Mucosa of stomach (tissue), 1 donor: ENCODE measurements around the gene PAWR.
"Not testable (repeated sequence)": the region's sequence is repeated elsewhere in the genome, so short reads cannot be mapped to it uniquely, and the experiment has no call there.

ENCODE experiments used
- H3K27me3 ChIP-seq: one replicate; pipeline ENCODE4 v1.7.0; 2013; ENCODE audit warnings: mild to moderate bottlenecking, low read length; ENCODE audit not compliant: control insufficient read depth, insufficient read depth
- H3K36me3 ChIP-seq: one replicate; pipeline ENCODE4 v1.7.0; 2013; ENCODE audit warnings: low read length; ENCODE audit not compliant: control insufficient read depth, insufficient read depth
- H3K4me1 ChIP-seq: one replicate; pipeline ENCODE4 v1.7.0; 2013; ENCODE audit warnings: mild to moderate bottlenecking, low read length; ENCODE audit not compliant: control insufficient read depth, insufficient read depth
- H3K4me3 ChIP-seq: one replicate; pipeline ENCODE4 v1.7.0; 2013; ENCODE audit warnings: low read length
- H3K9ac ChIP-seq: one replicate; pipeline ENCODE4 v1.7.0; 2013; ENCODE audit warnings: mild to moderate bottlenecking, low read length, moderate library complexity
- H3K9me3 ChIP-seq: one replicate; pipeline ENCODE4 v1.7.0; 2013; ENCODE audit warnings: mild to moderate bottlenecking, low read length, moderate library complexity; ENCODE audit not compliant: control insufficient read depth
- donor health status: Pancreatic carcinoma.

Gene PAWR

DNA sequence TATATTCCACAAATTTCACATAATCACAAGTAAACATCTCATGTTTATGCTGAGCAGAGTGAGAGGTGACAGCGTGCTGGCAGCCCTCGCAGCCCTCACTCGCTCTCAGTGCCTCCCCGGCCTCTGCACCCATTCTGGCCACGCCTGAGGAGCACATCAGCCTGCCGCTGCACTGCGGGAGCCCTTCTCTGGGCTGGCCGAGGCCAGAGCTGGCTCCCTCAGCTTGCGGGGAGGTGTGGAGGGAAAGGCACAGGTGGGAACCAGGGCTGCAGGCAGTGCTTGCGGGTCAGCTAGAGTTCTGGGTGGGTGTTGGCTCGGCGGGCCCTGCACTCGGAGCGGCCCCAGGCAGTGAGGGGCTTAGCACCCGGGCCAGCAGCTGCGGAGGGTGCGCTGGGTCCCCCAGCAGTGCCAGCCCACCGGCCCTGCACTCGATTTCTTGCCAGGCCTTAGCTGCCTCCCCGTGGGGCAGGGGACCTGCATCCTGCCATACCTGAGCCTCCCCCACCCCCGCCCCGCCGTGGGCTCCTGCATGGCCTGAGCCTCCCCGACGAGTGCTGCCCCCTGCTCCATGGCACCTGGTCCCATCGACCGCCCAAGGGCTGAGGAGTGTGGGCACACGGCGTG is 125.9 kb downstream of the PAWR start:
- H3K9me3 ChIP-seq, H3K36me3 ChIP-seq, H3K27me3 ChIP-seq, H3K9ac ChIP-seq, H3K4me3 ChIP-seq: not testable (repeated sequence)
- H3K4me1 ChIP-seq, result peaks cover 18% of the 10 kb centered on the region

- no peaks in the 10 kb centered on the region for H3K27me3 ChIP-seq
Measured at GRCh38 chr12:79563021-79563740, 127.6 kb downstream of the PAWR start.

DNA sequence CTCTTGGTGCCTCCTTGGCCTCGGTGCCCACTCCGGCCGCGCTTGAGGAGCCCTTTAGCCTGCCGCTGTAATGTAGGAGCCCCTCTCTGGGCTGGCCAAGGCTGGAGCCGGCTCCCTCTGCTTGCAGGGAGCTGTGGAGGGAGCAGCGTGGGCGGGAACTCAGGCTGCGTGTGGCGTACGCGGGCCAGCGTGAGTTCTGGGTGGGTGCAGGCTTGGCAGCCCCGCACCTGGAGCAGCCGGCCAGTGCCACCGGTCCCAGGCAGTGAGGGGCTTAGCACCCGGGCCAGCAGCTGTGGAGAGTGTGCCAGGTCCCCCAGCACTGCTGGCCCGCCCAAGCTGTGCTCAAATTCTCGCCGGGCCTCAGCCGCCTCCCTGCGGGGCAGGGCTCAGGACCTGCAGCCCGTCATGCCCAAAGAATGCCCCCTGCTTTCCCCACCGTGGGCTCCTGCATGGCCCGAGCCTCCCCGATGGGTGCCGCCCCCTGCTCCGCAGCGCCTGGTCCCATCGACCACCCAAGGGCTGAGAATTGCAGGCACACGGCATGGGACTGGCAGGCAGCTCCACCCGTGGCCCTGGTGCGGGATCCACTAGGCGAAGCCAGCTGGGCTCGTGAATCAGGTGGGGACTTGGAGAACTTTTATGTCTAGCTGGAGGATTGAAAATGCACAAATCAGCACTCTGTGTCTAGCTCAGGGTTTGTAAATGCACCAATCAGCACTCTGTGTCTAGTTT is 129.2 kb downstream of the PAWR start:
- Histone ChIP-seq H3K36me3 (no peaks in the 10 kb centered on the region), H3K9me3 (no peaks in the 10 kb centered on the region), H3K27me3 (no peaks in the 10 kb centered on the region), H3K9ac (no peak overlapping the region), H3K4me1 (peaks cover 18% of the 10 kb centered on the region), H3K4me3 (no peak overlapping the region)

More at GRCh38 chr12:79563021-79563740, 127.6 kb downstream of the PAWR start:
- H3K36me3 ChIP-seq, result no peaks in the 10 kb centered on the region
- no peaks in the 10 kb centered on the region for H3K9me3 ChIP-seq
- peaks cover 18% of the 10 kb centered on the region for H3K4me1 ChIP-seq
- no peak overlapping the region for H3K9ac ChIP-seq
- no peak overlapping the region for H3K4me3 ChIP-seq

DNA sequence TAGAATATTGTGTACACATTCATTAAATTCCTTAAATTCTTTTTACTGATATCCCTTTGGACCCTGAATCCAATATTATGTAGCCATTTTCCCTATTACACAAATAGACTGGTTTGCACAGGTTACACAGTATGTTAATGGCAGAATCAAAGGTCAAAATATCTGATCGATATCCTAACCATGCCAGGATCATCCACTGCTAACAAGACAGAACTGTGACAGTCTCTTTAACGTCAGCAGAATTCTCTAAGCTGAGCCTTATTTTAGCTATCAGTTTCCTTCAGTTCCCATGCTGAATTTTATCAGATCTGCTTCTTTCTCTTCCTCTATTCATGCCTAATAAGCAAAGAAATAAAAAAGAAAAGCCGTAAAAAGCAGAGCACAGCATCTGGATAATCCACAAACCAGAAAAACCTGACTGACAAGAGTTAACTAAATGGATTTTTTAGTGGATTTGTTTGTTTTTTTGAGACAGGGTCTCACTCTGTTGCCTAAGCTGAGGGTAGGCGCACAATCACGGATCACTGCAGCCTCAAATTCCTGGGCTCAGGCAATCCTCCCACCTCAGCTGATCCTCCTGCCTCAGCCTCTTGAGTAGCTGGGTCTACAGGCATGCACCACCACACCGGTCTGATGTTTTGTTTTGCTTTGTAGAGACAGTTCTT is 130.4 kb downstream of the PAWR start:
- Histone ChIP-seq H3K36me3 (no peaks in the 10 kb centered on the region), H3K4me3 (no peak overlapping the region), H3K9me3 (no peaks in the 10 kb centered on the region), H3K4me1 (peaks cover 9% of the 10 kb centered on the region), H3K27me3 (no peaks in the 10 kb centered on the region), H3K9ac (no peak overlapping the region)

GRCh38 chr12:79559591-79559990 is 131.2 kb downstream of the PAWR start:
- H3K4me1 ChIP-seq, result peaks cover 9% of the 10 kb centered on the region

GRCh38 chr12:79558924-79559469 is 131.8 kb downstream of the PAWR start:
- peaks cover 9% of the 10 kb centered on the region for H3K4me1 ChIP-seq
- H3K27me3 ChIP-seq, result no peaks in the 10 kb centered on the region
- no peak overlapping the region for H3K4me3 ChIP-seq
- no peaks in the 10 kb centered on the region for H3K9me3 ChIP-seq
- no peak overlapping the region for H3K9ac ChIP-seq
- H3K36me3 ChIP-seq, result no peaks in the 10 kb centered on the region

More at GRCh38 chr12:79559591-79559990, 131.2 kb downstream of the PAWR start:
- no peaks in the 10 kb centered on the region for H3K36me3 ChIP-seq
- H3K27me3 ChIP-seq, result no peaks in the 10 kb centered on the region
- H3K9ac ChIP-seq, result no peak overlapping the region
- H3K4me3 ChIP-seq, result no peak overlapping the region
- H3K9me3 ChIP-seq, result no peaks in the 10 kb centered on the region

GRCh38 chr12:79557690-79558315 is 133.0 kb downstream of the PAWR start:
- no peaks in the 10 kb centered on the region for H3K27me3 ChIP-seq
- H3K9me3 ChIP-seq, result no peaks in the 10 kb centered on the region
- H3K36me3 ChIP-seq, result no peaks in the 10 kb centered on the region
- no peak overlapping the region for H3K4me3 ChIP-seq
- H3K4me1 ChIP-seq, result no peaks in the 10 kb centered on the region
- H3K9ac ChIP-seq, result no peak overlapping the region

DNA sequence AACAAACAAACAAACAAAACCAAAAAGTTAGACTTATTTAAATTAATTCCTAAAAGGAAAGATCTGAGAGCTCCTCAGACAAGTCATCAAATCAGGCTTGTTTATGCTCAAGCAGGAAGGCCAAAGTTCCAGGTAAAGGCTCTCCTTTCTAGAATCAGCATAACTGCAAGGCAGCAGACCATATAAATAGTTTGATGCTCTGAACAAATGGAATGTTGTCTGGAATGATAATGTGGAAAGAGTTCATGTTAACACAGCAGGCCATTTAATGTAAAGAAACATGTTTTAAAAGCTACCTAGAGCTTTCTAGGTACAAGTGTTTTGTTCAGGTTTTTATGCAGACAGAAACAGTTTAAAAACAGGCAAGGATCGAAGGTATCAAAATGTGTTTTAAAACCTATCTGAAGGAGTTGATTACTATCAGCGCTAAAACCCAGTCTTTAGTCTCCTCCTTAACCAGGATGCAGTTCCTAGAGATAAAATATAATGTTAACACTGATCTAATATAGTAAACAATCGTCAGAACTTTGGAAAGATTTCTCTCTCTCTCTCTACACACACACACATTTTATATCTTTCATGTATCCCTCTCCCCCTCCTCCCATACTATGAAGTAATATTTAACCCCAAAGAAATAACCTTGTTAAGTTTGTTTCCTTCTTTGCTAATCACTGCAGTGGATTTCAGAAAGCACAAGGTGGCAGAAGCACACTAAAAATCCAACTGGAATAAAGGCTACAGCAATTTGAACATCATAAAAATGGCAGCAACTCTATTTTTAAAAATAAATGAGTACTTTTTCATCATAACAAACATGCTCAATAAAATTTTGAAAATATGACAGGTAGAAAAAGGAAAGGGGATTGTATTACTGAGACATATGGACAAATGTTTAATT is 135.5 kb downstream of the PAWR start:
- no peaks in the 10 kb centered on the region for H3K27me3 ChIP-seq
- no peaks in the 10 kb centered on the region for H3K4me1 ChIP-seq
- H3K4me3 ChIP-seq, result no peak overlapping the region
- H3K9ac ChIP-seq, result no peak overlapping the region
- H3K9me3 ChIP-seq, result no peaks in the 10 kb centered on the region
- no peaks in the 10 kb centered on the region for H3K36me3 ChIP-seq

- Histone ChIP-seq H3K4me1 (peaks cover 7% of the 10 kb centered on the region), H3K4me3 (no peak overlapping the region), H3K27me3 (no peaks in the 10 kb centered on the region), H3K9me3 (no peaks in the 10 kb centered on the region), H3K9ac (no peak overlapping the region), H3K36me3 (no peaks in the 10 kb centered on the region)
Measured at GRCh38 chr12:79553863-79554574, 136.7 kb downstream of the PAWR start.

GRCh38 chr12:79552192-79552591 is 138.6 kb downstream of the PAWR start:
- Histone ChIP-seq H3K27me3 (no peaks in the 10 kb centered on the region), H3K9ac (no peak overlapping the region), H3K4me3 (no peak overlapping the region), H3K4me1 (peaks cover 22% of the 10 kb centered on the region), H3K36me3 (no peaks in the 10 kb centered on the region), H3K9me3 (no peaks in the 10 kb centered on the region)
